Right renal cortex interstitium (tissue), 3 donors: ENCODE results near the gene GGNBP2. TPM values are rescaled to one million over a fixed set of nuclear protein-coding genes. Genes with fewer than 3 reads are reported as not detected.

Source experiments
- DNase-seq, 3 donors: peaks; one replicate each; pipeline ENCODE4 v3.0.0-alpha.2; 2013; ENCODE audit warnings: low read depth in 3 of 3, low spot score in 2 of 3
- polyA plus RNA-seq, 3 donors: library from polyadenylated mRNA; unstranded; fragments of 120-200 nt; gene quantifications; one replicate each; pipeline ENCODE4 v1.2.1, GENCODE V29; 2013; ENCODE audit not compliant: insufficient read length in 3 of 3

Gene GGNBP2
- polyA plus RNA-seq, 3 donors: 83.2 to 87.8 (median 85.3) TPM

GRCh38 chr17:36550491-36551417, 6.0 kb downstream of the GGNBP2 start:
- no peak for DNase-seq

- no peak for DNase-seq
Measured at GRCh38 chr17:36553459-36553858, 8.7 kb downstream of the GGNBP2 start.

GRCh38 chr17:36566081-36566480, 21.4 kb downstream of the GGNBP2 start:
- DNase-seq: no peak

- DNase-seq: no peak
Measured at GRCh38 chr17:36575028-36575427, 30.3 kb downstream of the GGNBP2 start.

GRCh38 chr17:36576793-36577192, 32.1 kb downstream of the GGNBP2 start:
- DNase-seq: no peak

GRCh38 chr17:36578671-36579070, 34.0 kb downstream of the GGNBP2 start:
- DNase-seq: no peak

- DNase-seq: no peak
Measured at GRCh38 chr17:36583787-36584186, 39.1 kb downstream of the GGNBP2 start.

GRCh38 chr17:36586138-36586537, 41.4 kb downstream of the GGNBP2 start:
- no peak for DNase-seq

GRCh38 chr17:36590082-36590481, 45.4 kb downstream of the GGNBP2 start:
- no peak for DNase-seq

GRCh38 chr17:36591434-36592315, 47.0 kb downstream of the GGNBP2 start, which contains the start of gene DHRS11:
Gene DHRS11, plus strand, starts transcription at chr17:36591879. Its CDS starts 131 bp downstream, at chr17:36592010.
- DNase-seq: no peak

GRCh38 chr17:36592316-36592715, 47.6 kb downstream of the GGNBP2 start:
- no peak for DNase-seq

GRCh38 chr17:36592716-36593321, 48.1 kb downstream of the GGNBP2 start:
- DNase-seq: no peak

GRCh38 chr17:36593656-36594316, 49.1 kb downstream of the GGNBP2 start:
- no peak for DNase-seq

- no peak for DNase-seq
Measured at GRCh38 chr17:36594626-36595401, 50.1 kb downstream of the GGNBP2 start.

GRCh38 chr17:36597226-36597625, 52.5 kb downstream of the GGNBP2 start:
- no peak for DNase-seq

- DNase-seq: no peak
Measured at GRCh38 chr17:36597866-36598777, 53.4 kb downstream of the GGNBP2 start.

- no peak for DNase-seq
Measured at GRCh38 chr17:36598951-36599401, 54.3 kb downstream of the GGNBP2 start.

- DNase-seq: no peak
Measured at GRCh38 chr17:36599546-36600250, 55.0 kb downstream of the GGNBP2 start.
